GM10248 (cell line): Measurements from ENCODE around the gene SCN4B.

Source experiments
- CTCF ChIA-PET: fragments of 300-600 bp; sonication (Branson Sonifier 250); formaldehyde crosslinking; extraction: SDS; loops from one replicate; lab custom pipeline; 2021; ENCODE audit warnings: antibody characterized with exemption; lab: Yijun Ruan, JAX
- POLR2A ChIA-PET: fragments of 350-650 bp; sonication (Branson Sonifier 250); formaldehyde crosslinking; extraction: SDS; loops from one replicate; lab custom pipeline; 2020; ENCODE audit warnings: antibody characterized with exemption; lab: Yijun Ruan, JAX
- DNase-seq: peaks from one replicate; pipeline ENCODE4 v3.0.0; 2012; ENCODE audit errors: extremely low spot score
- TF ChIP-seq, protein P1 (sequence below): IDR thresholded peaks from 2 replicates; pipeline ENCODE4 v1.5.1; 2012; ENCODE audit warnings: mild to moderate bottlenecking, low read depth; ENCODE audit errors: extremely low read depth, missing control alignments, control extremely low read depth

SCN4B gene

DNA sequence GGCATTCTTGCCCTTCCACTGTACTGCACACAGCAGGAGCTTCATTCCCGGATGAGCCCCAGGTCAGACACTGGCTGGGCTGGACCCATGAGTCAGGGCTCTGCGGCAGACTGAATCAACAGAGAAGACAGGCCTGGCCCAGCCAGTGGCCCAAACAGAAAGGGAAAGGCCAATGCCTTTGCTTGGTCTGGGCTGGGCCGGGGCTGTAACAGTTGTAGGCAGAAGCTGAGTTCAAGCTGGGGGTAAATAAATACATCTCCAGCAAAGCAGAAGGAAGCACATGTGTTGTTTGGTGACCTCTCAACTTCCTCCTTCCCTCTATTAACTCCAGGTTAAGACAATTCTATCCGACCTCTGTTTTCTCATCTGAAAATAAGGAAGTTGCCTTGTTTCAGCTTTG is 64.1 kb downstream of the SCN4B start:
- ChIA-PET POLR2A (no interaction called here), CTCF (interaction anchor here (1.1 to 1.7 kb wide), 3 partner anchors 11 to 271 kb away, joined by 4 to 5 read pairs (median 5); partner anchors contain the start of gene TMPRSS4)
- TF ChIP-seq, protein P1, sequence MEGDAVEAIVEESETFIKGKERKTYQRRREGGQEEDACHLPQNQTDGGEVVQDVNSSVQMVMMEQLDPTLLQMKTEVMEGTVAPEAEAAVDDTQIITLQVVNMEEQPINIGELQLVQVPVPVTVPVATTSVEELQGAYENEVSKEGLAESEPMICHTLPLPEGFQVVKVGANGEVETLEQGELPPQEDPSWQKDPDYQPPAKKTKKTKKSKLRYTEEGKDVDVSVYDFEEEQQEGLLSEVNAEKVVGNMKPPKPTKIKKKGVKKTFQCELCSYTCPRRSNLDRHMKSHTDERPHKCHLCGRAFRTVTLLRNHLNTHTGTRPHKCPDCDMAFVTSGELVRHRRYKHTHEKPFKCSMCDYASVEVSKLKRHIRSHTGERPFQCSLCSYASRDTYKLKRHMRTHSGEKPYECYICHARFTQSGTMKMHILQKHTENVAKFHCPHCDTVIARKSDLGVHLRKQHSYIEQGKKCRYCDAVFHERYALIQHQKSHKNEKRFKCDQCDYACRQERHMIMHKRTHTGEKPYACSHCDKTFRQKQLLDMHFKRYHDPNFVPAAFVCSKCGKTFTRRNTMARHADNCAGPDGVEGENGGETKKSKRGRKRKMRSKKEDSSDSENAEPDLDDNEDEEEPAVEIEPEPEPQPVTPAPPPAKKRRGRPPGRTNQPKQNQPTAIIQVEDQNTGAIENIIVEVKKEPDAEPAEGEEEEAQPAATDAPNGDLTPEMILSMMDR = no peak
- no peak for DNase-seq

DNA sequence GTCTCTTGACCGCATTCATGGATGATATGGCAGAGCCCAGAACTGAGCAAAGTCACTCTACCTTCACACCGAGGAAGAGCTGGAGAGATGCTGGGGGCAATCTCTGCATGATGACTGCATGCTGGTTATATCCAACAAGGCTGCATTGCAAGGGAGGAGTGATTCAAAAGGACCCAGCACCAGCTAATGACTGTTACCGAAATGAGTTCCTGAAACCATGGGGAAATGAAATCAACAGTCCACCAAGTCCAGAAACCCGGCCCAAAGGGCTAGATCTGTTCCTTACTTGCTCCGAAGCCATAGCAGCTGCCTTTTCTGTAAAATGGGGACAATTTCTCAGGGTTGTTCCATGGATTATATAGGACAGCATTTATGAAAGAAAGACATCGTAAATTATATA is 64.7 kb downstream of the SCN4B start:
- ChIA-PET CTCF (interaction anchor here (1.1 kb wide), 1 partner anchor 10 kb away, joined by 5 read pairs; the partner anchor contains the start of gene TMPRSS4), POLR2A (no interaction called here)
- DNase-seq = no peak
- TF ChIP-seq, protein P1 = no peak

DNA sequence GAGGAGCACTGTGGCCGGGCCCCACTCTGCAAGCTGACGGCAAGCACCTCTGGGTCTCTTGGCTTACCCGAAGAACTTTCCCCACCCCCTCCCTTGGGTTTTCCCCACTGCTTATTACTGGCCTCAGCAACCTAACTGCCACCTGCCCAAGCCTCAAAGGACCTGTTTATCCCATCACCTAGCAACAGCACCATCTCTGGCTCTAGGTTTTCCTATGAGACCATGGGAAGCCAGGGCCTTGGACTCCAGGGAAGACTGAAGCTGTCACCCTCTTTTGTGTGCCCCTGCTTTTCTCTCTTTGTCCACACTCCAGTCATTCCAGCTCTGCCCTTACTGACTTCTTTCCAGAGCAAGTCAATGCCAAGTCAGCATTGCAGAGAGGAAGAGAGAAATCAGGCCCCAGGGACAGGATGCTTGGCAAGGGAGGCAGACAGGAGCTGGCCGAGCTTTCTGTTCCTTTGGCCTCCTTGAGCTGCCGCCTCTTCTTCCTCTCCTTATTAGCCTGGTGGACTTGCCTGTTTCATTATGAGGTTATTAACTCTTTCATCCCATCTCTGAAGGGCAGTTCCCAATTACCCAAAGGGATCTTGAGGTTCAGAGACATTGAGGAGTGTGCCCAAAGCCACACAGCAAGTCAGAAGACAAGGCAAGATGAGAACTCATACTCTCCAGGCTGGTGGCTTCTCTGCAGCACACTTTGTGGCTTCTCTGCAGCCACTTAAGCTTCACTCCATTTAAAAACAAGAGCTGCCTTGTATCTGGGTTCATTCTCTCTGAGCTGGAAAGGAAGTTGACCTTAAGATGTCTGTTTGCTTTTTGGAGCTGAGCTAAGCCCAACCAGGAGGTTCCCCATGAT is 65.5 kb downstream of the SCN4B start, which contains the start of gene SMIM35:
SMIM35 (minus strand) TSS at position 51 of the 856 bp plus-strand sequence. CDS start 206 bp downstream, outside the sequence.
- ChIA-PET POLR2A (interaction anchor here (0.7 kb wide), 1 partner anchor 29 kb away, joined by 3 read pairs; no protein-coding TSS in a partner anchor), CTCF (interaction anchor here (1.1 kb wide), 1 partner anchor 10 kb away, joined by 5 read pairs; the partner anchor contains the start of gene TMPRSS4)
- DNase-seq = no peak

DNA sequence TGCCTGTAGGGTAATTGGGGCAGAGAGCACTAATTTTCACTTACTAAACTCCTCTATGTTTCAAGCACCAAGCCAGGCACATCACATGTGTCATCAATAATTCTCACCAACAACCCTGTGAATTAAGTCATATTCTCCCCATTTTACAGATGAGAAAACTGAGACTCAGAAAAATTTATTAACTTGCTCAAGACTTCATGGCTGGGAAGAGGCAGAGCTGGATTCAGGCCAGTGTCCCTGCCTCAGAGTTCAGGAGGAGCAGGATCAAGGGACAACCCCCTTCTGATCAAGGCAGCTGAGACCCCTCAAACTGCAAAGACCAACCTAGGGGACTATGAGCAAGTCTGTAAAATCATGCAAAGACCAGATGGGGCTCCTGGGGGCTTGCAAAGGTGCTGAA is 68.0 kb downstream of the SCN4B start:
- TF ChIP-seq, protein P1 = no peak
- DNase-seq = no peak
- POLR2A ChIA-PET = no interaction called here
- CTCF ChIA-PET = interaction anchor here (1.5 kb wide), 1 partner anchor 138 kb away, joined by 4 read pairs; no protein-coding TSS in a partner anchor

More for the DNA sequence above, 65.5 kb downstream of the SCN4B start, which contains the start of gene SMIM35:
- TF ChIP-seq, protein P1 = no peak

DNA sequence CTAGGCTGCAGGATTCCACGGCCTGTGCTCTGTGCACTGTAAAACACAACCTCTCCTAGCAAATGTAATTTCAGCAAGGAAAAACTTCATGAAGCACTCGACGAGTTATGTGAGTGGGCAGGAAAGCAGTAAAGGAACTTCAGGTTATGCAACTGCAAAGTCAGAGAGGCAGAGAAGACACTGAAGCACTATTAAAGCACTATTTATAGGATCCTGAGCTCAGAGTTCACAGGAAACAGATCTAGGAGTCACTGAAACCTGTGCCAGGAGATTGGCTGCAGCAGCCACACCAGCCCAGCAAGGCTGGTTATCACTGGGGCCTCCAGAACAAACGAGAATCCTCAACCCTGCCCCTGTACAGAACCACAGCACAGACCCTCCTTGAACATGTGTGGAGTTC is 68.4 kb downstream of the SCN4B start:
- TF ChIP-seq, protein P1 = no peak
- CTCF ChIA-PET = interaction anchor here (1.4 to 1.5 kb wide), 2 partner anchors 10 to 137 kb away, joined by 3 to 4 read pairs; no protein-coding TSS in a partner anchor
- no peak for DNase-seq
- POLR2A ChIA-PET = no interaction called here
